Hepatocyte (in vitro differentiated cells): ENCODE data around the gene RIC8B. TPM values are rescaled to one million over a fixed set of nuclear protein-coding genes. Genes with fewer than 3 reads are reported as not detected.

Experiments
- DNase-seq: peaks from one replicate; pipeline ENCODE4 v3.0.0-alpha.2; 2016; ENCODE audit warnings: low spot score
- H2AFZ ChIP-seq: fragments of 200-600 bp; sonication (generic); 2 replicates; pipeline ENCODE4 v1.6.0; 2016; ENCODE audit warnings: antibody characterized with exemption, mild to moderate bottlenecking
- H3K27ac ChIP-seq: fragments of 200-600 bp; sonication (generic); 2 replicates; pipeline ENCODE4 v1.5.1; 2016; ENCODE audit warnings: mild to moderate bottlenecking
- H3K27me3 ChIP-seq: fragments of 200-600 bp; sonication (generic); 2 replicates; pipeline ENCODE4 v1.6.1; 2016
- H3K36me3 ChIP-seq: fragments of 200-600 bp; sonication (generic); replicated peaks from 2 replicates; pipeline ENCODE4 v1.5.1; 2016; ENCODE audit warnings: low read depth; ENCODE audit not compliant: insufficient read depth
- H3K4me1 ChIP-seq: fragments of 200-600 bp; sonication (generic); 2 replicates; pipeline ENCODE4 v1.5.1; 2016; ENCODE audit warnings: mild to moderate bottlenecking, moderate library complexity; ENCODE audit not compliant: insufficient read depth
- H3K4me2 ChIP-seq: fragments of 200-600 bp; sonication (generic); 2 replicates; pipeline ENCODE4 v1.6.0; 2016
- H3K4me3 ChIP-seq: fragments of 200-600 bp; sonication (generic); 2 replicates; pipeline ENCODE4 v1.5.1; 2016; ENCODE audit warnings: mild to moderate bottlenecking
- H3K79me2 ChIP-seq: fragments of 200-600 bp; sonication (generic); 2 replicates; pipeline ENCODE4 v1.6.0; 2017; ENCODE audit warnings: mild to moderate bottlenecking
- H3K9me2 ChIP-seq: fragments of 200-600 bp; sonication (generic); replicated peaks from 2 replicates; pipeline ENCODE4 v1.6.0; 2017; ENCODE audit warnings: mild to moderate bottlenecking; ENCODE audit not compliant: insufficient read depth
- H3K9me3 ChIP-seq: fragments of 200-600 bp; sonication (generic); 2 replicates; pipeline ENCODE4 v1.5.1; 2016; ENCODE audit warnings: low read depth, mild to moderate bottlenecking
- H4K20me1 ChIP-seq: fragments of 200-600 bp; sonication (generic); 2 replicates; pipeline ENCODE4 v1.6.0; 2016; ENCODE audit warnings: mild to moderate bottlenecking; ENCODE audit not compliant: insufficient read depth, poor library complexity, severe bottlenecking
- EZH2 ChIP-seq: fragments of 200-600 bp; sonication (generic); IDR thresholded peaks from 2 replicates; pipeline ENCODE4 v1.6.1; 2016; ENCODE audit warnings: antibody characterized with exemption, mild to moderate bottlenecking, borderline replicate concordance
- EZH2phosphoT487 ChIP-seq: fragments of 200-600 bp; sonication (generic); IDR thresholded peaks from one replicate; pipeline ENCODE4 v1.6.1; 2018; ENCODE audit warnings: antibody characterized with exemption, mild to moderate bottlenecking, low read depth, moderate library complexity; ENCODE audit not compliant: unreplicated experiment, severe bottlenecking
- WGBS: methylation state at CpG from one replicate; pipeline ENCODE4 v1.1.6; 2016; ENCODE audit warnings: low lambda C conversion rate; ENCODE audit errors: missing lambda C conversion rate; 5-methylcytosine and 5-hydroxymethylcytosine counted together
- polyA plus RNA-seq: library from polyadenylated mRNA; unstranded; fragments of >200 nt; fragmentation: Nextera tagmentation; extraction: Ambion mirVana; gene quantifications from 2 replicates; pipeline ENCODE4 v1.2.1, GENCODE V29; 2016
- total RNA-seq: library from RNA; depleted of rRNA; stranded (reverse); fragments of >200 nt; gene quantifications from 2 replicates; pipeline ENCODE4 v1.2.3, GENCODE V29; 2014
- TF ChIP-seq, protein P1 (sequence below): fragments of 200-600 bp; sonication (generic); IDR thresholded peaks from 2 replicates; pipeline ENCODE4 v1.5.1; 2016; ENCODE audit warnings: antibody characterized with exemption, mild to moderate bottlenecking; ENCODE audit not compliant: poor library complexity

Gene RIC8B
- total and polyA plus RNA-seq, 2 experiments from 2014 or later, result 5.4 to 10.6 TPM

DNA sequence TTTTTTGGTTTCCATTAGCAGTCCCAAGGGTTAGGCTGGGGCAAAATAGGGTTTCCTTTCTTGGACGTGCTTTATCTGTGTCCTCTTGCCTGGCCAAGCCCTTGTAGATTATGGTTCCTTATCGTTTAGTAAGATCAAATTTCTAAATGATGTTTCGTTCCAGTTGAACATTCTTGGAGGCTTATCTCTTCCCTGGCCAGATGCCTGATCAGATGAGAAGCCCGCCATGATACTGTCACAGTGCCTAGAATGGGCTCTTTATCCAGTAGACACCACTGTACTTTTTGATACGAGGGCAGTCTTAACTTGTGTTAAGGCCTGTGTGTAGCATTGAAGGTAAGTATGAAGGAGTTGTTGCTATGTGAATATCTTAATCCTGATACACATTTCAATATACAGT, 105.1 kb downstream of the RIC8B start:
- DNase-seq, result no peak
- no peak overlapping the region for H2AFZ ChIP-seq
- TF ChIP-seq, protein P1, sequence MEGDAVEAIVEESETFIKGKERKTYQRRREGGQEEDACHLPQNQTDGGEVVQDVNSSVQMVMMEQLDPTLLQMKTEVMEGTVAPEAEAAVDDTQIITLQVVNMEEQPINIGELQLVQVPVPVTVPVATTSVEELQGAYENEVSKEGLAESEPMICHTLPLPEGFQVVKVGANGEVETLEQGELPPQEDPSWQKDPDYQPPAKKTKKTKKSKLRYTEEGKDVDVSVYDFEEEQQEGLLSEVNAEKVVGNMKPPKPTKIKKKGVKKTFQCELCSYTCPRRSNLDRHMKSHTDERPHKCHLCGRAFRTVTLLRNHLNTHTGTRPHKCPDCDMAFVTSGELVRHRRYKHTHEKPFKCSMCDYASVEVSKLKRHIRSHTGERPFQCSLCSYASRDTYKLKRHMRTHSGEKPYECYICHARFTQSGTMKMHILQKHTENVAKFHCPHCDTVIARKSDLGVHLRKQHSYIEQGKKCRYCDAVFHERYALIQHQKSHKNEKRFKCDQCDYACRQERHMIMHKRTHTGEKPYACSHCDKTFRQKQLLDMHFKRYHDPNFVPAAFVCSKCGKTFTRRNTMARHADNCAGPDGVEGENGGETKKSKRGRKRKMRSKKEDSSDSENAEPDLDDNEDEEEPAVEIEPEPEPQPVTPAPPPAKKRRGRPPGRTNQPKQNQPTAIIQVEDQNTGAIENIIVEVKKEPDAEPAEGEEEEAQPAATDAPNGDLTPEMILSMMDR, result no peak
- TF ChIP-seq EZH2phosphoT487 (no peak), EZH2 (no peak)
- no peaks in the 10 kb centered on the region for H3K27me3 ChIP-seq
- no peaks in the 10 kb centered on the region for H4K20me1 ChIP-seq
- H3K79me2 ChIP-seq, result no peaks in the 10 kb centered on the region
- WGBS, result 87% methylated on average over 5 of the region's 5 CpGs
- H3K4me1 ChIP-seq, result no peaks in the 10 kb centered on the region
- no peak overlapping the region for H3K4me2 ChIP-seq
- no peaks in the 10 kb centered on the region for H3K9me3 ChIP-seq
- H3K9me2 ChIP-seq, result no peaks in the 10 kb centered on the region
- no peak overlapping the region for H3K27ac ChIP-seq
- no peaks in the 10 kb centered on the region for H3K36me3 ChIP-seq
- no peak overlapping the region for H3K4me3 ChIP-seq

DNA sequence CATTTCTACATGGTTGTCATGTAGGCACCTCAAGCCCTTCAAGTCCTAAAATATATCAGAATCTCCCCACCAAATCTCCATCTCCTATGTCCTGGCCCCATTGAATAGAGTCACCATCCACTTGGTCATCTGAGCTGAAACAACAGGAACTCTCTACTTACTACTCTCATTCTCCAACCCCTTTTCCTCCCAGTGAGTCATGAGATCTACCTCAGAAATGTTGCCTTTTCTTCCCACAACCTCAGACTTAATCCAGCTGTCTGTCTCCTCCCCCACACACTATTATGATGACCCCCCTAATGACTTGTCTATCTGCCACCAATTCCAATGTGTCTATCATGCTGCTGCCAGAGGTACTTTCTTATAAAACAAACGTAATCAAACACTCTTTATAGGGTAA, 108.9 kb downstream of the RIC8B start:
- Histone ChIP-seq H3K9me2 (no peaks in the 10 kb centered on the region), H2AFZ (no peak overlapping the region), H3K4me2 (no peak overlapping the region), H4K20me1 (no peaks in the 10 kb centered on the region), H3K79me2 (no peaks in the 10 kb centered on the region), H3K4me3 (no peak overlapping the region), H3K4me1 (no peaks in the 10 kb centered on the region), H3K36me3 (no peaks in the 10 kb centered on the region), H3K9me3 (no peaks in the 10 kb centered on the region), H3K27ac (no peak overlapping the region), H3K27me3 (no peaks in the 10 kb centered on the region)
- WGBS, result 78% methylated on average over 1 of the region's 1 CpG
- no peak for DNase-seq
- TF ChIP-seq EZH2phosphoT487 (no peak), EZH2 (no peak)
- TF ChIP-seq, protein P1, result no peak

DNA sequence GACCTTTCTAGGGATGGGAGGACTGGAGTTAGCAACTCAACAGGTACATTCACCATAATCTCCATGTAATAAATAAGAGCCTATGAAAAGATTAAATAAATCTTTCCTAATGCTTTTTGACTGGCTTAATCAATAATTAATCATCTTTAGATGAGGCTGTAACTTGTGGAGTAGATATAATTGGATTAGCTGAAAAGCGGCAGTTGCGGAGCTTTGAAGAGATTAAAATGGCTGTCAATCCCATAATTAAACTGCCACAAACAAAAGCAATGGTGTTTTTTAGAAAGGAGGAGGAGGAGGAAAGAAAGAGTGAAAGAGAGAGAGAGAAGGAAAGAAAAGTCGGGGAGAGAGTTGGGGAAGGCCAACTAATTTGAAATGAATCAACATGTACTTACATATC, 110.5 kb downstream of the RIC8B start:
- no peaks in the 10 kb centered on the region for H3K27me3 ChIP-seq
- H3K4me2 ChIP-seq, result no peak overlapping the region
- H3K9me3 ChIP-seq, result no peaks in the 10 kb centered on the region
- TF ChIP-seq EZH2, result no peak
- no peak for TF ChIP-seq EZH2phosphoT487
- TF ChIP-seq, protein P1, result no peak
- H3K79me2 ChIP-seq, result no peaks in the 10 kb centered on the region
- no peak for DNase-seq
- no peaks in the 10 kb centered on the region for H3K9me2 ChIP-seq
- no peaks in the 10 kb centered on the region for H3K36me3 ChIP-seq
- H3K4me3 ChIP-seq, result no peak overlapping the region
- no peak overlapping the region for H3K27ac ChIP-seq
- 96% methylated on average over 3 of the region's 3 CpGs for WGBS
- no peaks in the 10 kb centered on the region for H3K4me1 ChIP-seq
- no peak overlapping the region for H2AFZ ChIP-seq
- no peaks in the 10 kb centered on the region for H4K20me1 ChIP-seq
